ACC112 (cell line): ENCODE data around the gene OTOP2.

Experiments
- H2AFZ ChIP-seq: fragments of 200-600 bp; sonication (generic); one replicate; pipeline ENCODE4 v1.6.0; 2017; ENCODE audit warnings: antibody characterized with exemption, low read length; ENCODE audit not compliant: unreplicated experiment
- H3K27ac ChIP-seq: fragments of 200-600 bp; sonication (generic); 2 replicates; pipeline ENCODE4 v1.5.1; 2014; ENCODE audit warnings: low read depth, mild to moderate bottlenecking, antibody characterized with exemption, low read length, moderate library complexity
- H3K27me3 ChIP-seq: fragments of 200-600 bp; sonication (generic); 2 replicates; pipeline ENCODE4 v1.6.1; 2014; ENCODE audit warnings: mild to moderate bottlenecking, antibody characterized with exemption, low read length, moderate library complexity, mixed read lengths; ENCODE audit not compliant: insufficient read depth
- H3K36me3 ChIP-seq: fragments of 200-600 bp; sonication (generic); 2 replicates; pipeline ENCODE4 v1.6.1; 2016; ENCODE audit warnings: mild to moderate bottlenecking, antibody characterized with exemption, low read length, moderate library complexity, mixed read lengths; ENCODE audit not compliant: insufficient read depth
- H3K4me1 ChIP-seq: fragments of 200-600 bp; sonication (generic); one replicate; pipeline ENCODE4 v1.6.1; 2016; ENCODE audit warnings: low read length, mixed read lengths; ENCODE audit not compliant: insufficient read depth, unreplicated experiment, control insufficient read depth
- H3K4me3 ChIP-seq: fragments of 200-600 bp; sonication (generic); 2 replicates; pipeline ENCODE4 v1.5.1; 2014; ENCODE audit warnings: mild to moderate bottlenecking, low read depth, low read length
- H3K79me2 ChIP-seq: fragments of 200-600 bp; sonication (generic); one replicate; pipeline ENCODE4 v1.6.0; 2016; ENCODE audit warnings: low read length; ENCODE audit not compliant: control insufficient read depth, unreplicated experiment, insufficient read depth

Gene OTOP2

DNA sequence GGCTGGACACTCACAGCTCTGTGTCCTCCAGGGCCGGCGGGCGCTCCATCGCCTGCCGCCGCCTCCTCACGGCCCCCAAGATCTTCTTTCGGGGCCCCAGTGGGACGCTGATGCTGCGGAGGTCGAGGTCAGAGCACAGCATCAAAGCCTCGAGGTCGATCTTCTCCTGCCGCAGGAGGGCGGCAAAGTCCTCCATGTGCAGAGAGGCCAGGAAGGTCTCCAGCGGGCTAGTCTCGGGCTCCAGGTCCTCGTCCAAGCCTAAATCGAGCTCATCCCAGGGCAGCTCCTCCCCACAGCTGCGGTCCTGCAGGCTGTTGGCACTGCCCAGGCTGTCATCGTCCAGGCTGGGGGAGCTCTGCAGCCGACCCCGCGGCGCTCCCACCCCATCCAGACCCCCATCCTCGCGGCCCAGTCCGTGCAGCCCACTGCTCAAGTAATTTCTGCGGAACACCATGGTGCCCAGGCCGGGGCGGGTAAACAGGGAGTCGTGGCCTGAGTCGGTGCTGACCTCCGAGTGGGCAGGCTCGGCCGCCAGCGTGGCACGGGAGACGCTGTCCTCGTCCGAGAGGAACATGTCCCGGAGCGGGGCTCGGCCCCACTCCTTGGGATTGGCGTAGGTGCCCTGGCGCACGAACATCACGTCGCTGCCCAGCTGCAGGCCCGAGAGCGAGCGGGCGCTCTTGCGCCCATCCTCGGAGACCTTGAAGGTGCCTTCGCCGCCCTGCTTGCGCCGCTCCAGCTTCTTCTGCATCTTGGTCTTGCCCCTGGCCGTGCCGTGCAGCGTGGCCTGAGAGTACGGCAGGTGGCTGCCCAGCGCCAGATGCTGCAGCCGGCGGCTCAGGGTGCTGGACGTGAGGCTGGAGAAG, 4.4 kb upstream of the OTOP2 start:
- H3K79me2 ChIP-seq, result no peaks in the 10 kb centered on the region
- H3K4me1 ChIP-seq, result no peaks in the 10 kb centered on the region
- no peak overlapping the region for H2AFZ ChIP-seq
- H3K36me3 ChIP-seq, result no peaks in the 10 kb centered on the region
- H3K27ac ChIP-seq, result no peak overlapping the region
- no peak overlapping the region for H3K4me3 ChIP-seq
- peaks cover 49% of the 10 kb centered on the region for H3K27me3 ChIP-seq

DNA sequence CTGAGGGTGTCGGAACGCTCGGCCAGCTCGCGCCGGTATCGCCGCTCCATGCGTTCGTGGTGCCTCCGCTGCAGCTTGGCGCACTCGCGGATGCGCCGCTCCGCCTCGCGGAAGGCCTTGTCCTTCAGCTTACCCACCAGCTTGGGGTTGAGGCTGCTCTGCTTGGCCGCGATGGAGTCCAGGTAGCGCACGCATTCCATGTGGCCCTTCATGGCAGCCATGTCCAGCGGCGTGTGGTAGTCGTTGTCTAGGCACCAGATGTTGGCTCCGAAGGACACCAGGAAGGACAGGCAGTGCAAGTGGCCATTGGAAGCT, 3.8 kb upstream of the OTOP2 start:
- H3K27me3 ChIP-seq, result peaks cover 55% of the 10 kb centered on the region
- no peaks in the 10 kb centered on the region for H3K4me1 ChIP-seq
- H3K4me3 ChIP-seq, result no peak overlapping the region
- H3K79me2 ChIP-seq, result no peaks in the 10 kb centered on the region
- H3K27ac ChIP-seq, result no peak overlapping the region
- no peaks in the 10 kb centered on the region for H3K36me3 ChIP-seq
- no peak overlapping the region for H2AFZ ChIP-seq

DNA sequence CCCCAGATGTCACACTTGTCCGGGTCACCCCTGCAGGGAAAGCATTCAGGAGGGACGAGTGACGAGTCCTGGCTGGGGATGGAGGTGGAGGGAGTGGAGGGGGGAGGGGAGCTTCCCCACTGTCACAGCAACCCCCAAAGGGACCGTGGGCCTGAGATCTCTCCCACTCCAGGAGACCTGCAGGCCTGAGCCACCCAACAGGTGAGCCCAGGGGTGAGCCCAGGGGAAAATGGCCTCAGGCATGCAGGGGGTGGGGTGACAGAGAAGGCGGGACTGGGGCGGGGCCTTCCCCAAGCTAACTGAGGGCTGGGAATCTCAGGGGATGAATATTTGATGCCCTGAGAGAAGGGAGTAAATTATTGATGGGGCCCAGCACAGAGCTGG, 3.4 kb upstream of the OTOP2 start:
- H3K27me3 ChIP-seq, result peaks cover 59% of the 10 kb centered on the region
- no peak overlapping the region for H3K4me3 ChIP-seq
- H3K36me3 ChIP-seq, result no peaks in the 10 kb centered on the region
- no peaks in the 10 kb centered on the region for H3K79me2 ChIP-seq
- no peaks in the 10 kb centered on the region for H3K4me1 ChIP-seq
- H2AFZ ChIP-seq, result no peak overlapping the region
- no peak overlapping the region for H3K27ac ChIP-seq

DNA sequence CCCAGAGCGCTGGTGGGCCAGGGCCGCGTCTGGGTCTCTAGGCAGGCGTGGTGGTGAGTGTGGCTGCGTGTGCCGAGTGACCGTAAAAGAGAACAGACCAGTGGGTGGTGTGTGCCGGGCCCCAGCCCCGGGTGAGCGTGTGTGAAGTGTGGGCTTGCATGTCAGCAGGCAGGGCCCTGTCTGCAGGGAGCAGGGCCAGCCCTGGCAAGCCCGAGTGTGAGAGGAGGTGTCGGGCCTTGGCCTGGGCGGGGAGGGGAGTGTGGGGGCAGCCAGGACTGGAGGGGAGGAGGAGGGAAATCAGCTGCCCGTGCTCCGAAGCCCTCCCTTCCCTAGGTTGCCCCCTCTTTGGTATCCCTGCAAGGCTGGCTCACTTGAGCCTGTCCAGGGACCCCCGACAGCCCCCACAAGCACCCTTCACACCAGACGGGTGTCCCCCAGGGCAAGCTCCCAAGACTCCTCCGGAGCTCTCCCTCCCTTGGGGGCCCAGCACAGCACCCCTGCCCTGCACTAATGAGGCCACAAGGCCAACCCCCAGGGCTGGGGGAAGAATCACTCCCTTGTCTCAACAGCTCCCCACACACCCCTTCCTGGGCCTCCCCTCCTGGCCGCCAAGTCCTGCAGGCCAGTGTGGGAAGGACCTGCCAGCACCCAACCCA, 2.9 kb upstream of the OTOP2 start:
- H3K4me3 ChIP-seq, result no peak overlapping the region
- no peaks in the 10 kb centered on the region for H3K4me1 ChIP-seq
- H3K79me2 ChIP-seq, result no peaks in the 10 kb centered on the region
- H3K36me3 ChIP-seq, result no peaks in the 10 kb centered on the region
- no peak overlapping the region for H3K27ac ChIP-seq
- peaks cover 64% of the 10 kb centered on the region for H3K27me3 ChIP-seq
- H2AFZ ChIP-seq, result no peak overlapping the region

DNA sequence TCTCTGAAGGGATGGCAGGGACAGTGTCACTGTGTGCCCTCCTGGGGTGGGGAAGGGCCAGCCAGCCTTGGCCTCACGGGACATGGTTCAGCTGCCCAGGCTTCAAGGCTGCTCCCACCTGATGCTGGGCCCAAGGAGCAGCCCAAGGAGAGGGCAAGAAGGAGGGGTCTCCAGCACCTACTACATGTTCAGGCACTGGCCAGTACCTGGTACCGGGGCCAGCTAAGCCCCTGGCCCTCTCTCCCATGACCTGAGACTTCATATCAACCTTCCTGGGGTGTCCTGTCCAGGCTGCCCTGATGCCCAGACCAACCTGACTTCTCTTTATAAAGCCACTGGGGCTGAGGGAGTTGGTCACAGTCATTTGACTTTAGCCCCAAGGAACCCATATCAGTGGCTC, 2.3 kb upstream of the OTOP2 start:
- no peaks in the 10 kb centered on the region for H3K79me2 ChIP-seq
- H3K27me3 ChIP-seq, result peaks cover 69% of the 10 kb centered on the region
- no peaks in the 10 kb centered on the region for H3K36me3 ChIP-seq
- no peaks in the 10 kb centered on the region for H3K4me1 ChIP-seq
- H3K4me3 ChIP-seq, result no peak overlapping the region
- H2AFZ ChIP-seq, result no peak overlapping the region
- H3K27ac ChIP-seq, result no peak overlapping the region

DNA sequence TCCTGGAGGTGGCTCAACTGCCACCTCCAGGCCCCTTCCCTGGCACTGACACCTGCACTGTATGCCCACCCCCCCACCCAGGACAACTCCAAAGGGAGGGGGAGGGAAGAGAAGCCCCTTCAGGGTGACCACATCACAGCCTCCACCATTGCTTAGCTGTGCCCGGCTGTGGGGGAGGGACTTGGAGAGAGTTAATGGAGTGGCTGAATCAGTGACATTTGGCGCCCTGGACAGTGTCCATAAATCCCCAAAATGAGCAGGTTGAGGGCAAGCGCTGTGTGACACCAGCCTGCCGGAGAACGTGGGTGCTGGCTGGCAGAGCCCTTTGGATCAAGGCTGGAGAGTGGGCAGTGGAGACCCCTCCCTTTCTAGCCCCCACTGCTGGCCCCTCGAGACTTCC, 1.9 kb upstream of the OTOP2 start:
- Histone ChIP-seq H3K36me3 (no peaks in the 10 kb centered on the region), H3K27me3 (peaks cover 73% of the 10 kb centered on the region), H3K4me3 (no peak overlapping the region), H3K4me1 (no peaks in the 10 kb centered on the region), H3K79me2 (no peaks in the 10 kb centered on the region), H2AFZ (no peak overlapping the region), H3K27ac (no peak overlapping the region)

DNA sequence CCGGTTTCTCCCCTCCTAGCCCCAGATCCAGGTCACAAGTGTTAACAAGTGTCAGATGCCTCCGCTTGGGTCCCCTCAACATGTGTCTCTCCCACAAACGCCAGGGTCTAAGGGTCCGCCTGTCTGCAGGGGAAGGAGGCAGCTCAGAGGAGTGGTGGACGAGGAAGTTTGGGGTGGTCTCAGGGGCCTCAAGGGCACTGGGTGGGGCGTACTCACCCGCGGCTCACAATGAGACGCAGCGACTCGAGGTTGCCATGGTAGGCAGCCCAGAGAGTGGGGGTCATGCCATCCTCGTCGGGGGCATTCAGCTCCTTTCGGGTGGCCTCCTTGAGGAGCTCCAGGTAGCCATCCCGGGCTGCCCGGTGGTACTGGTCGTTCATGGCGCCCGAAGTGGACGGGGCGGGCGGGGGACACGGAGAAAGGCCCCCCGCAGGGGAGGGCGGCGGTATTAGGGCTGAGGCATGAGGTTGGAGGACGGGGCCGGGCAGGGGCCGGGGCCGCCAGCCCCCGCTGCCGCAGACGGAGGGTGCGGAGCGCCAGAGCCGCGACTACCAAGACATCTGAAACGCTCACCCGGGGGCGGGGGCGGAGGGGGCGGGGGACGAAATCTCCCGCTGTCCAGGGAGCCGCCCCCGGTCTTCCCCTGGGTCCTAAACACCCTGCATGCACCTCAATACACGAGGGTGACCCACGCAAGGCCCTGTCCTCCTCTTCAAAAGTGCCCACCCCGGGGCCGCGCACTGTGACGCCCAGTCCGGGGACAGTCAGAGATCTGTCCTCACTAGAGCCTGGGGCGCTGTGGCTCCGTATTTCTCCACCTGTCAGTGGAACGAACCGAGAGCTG, 1.2 kb upstream of the OTOP2 start, which contains the start of gene USH1G:
USH1G (minus strand) TSS at position 562 of the 844 bp plus-strand sequence; CDS start at position 380, 182 bp downstream.
- no peak within 1 kb of the TSS for H3K27ac ChIP-seq
- no peaks in the 10 kb centered on the region for H3K4me1 ChIP-seq
- H3K36me3 ChIP-seq, result no peaks in the 10 kb centered on the region
- H3K27me3 ChIP-seq, result peaks cover 81% of the 10 kb centered on the region
- H2AFZ ChIP-seq, result no peak within 1 kb of the TSS
- H3K79me2 ChIP-seq, result no peaks in the 10 kb centered on the region
- H3K4me3 ChIP-seq, result peak within 1 kb of the TSS; percentile 67

DNA sequence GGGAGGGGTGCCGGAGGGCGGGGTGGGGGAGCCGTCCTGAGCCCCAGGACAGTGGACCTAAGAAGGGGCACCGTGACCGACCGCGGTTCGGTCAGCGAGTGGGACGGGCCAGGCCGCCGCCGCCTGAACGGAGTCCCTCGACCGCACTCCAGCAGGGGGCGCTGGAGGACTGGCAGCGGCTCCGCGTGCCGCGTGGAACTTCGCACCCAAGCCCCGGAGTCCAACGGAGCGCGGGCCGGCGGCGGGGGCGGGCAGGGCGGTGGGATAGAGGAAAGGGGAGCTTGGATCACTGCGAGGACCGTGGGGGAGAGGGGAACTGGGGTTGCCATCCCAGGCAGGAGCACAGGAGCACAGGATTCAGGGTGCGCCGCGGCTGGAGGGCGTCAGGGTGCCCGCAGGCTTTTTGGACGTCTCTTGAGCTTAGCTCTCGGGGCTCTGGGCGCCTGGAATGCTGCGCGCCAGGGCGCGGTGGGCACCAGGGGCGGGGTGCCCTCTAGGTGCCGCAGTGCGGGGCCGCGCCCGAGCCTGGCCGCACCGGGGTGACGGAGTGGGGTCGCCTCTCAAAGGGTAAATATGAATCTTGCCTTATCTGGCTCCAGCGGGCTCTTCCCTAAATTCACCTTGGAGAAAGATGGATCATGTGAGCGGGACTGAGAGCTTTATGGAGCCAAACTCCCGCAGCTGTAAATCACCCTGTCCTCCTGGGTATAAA, 379 bp upstream of the OTOP2 start:
- H3K79me2 ChIP-seq, result no peaks in the 10 kb centered on the region
- no peaks in the 10 kb centered on the region for H3K36me3 ChIP-seq
- H3K27me3 ChIP-seq, result peaks cover 89% of the 10 kb centered on the region
- no peaks in the 10 kb centered on the region for H3K4me1 ChIP-seq
- H2AFZ ChIP-seq, result no peak overlapping the region
- no peak overlapping the region for H3K27ac ChIP-seq
- H3K4me3 ChIP-seq, result peak overlapping the region; percentile 67

DNA sequence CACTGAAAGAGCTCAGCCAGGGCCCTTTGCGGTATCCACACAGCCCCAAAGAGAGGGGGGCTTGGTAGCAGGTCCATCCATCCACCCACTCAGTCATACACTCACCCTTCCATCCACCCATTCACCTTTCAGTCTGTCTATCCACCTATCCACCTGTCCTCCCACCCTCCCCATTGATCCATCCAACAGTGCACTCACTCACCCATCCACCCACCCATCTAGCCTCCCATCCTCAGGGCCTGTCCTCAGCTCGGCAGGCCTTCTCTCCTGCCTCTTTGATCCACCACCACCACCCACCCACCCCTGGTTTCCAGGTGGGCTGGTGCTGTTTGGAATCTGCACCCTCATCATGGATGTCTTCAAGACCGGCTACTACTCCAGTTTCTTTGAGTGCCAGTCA, 1.2 kb downstream of the OTOP2 start:
- H3K4me3 ChIP-seq, result no peak overlapping the region
- H2AFZ ChIP-seq, result no peak overlapping the region
- no peak overlapping the region for H3K27ac ChIP-seq
- H3K4me1 ChIP-seq, result no peaks in the 10 kb centered on the region
- no peaks in the 10 kb centered on the region for H3K79me2 ChIP-seq
- no peaks in the 10 kb centered on the region for H3K36me3 ChIP-seq
- peaks cover 86% of the 10 kb centered on the region for H3K27me3 ChIP-seq

DNA sequence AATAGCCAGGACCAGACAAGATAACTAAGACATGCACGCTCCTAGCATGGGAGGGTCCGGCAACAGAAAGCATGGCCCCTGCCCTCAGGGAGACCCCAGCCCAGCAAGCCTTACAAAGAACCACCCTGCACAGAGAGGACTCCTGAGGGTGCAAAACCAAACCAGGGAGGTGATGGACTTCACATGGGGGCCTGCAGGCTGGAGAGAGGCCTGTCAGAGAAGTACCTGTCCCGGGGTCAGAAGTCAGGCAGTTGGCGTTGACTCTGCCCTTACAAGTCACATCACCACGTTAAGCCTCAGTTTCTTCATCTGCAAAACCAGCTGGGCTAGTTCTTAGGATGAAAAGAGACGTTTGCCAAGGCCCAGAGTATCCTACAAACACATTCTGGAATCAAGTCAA, 4.7 kb downstream of the OTOP2 start:
- H2AFZ ChIP-seq, result no peak overlapping the region
- H3K4me1 ChIP-seq, result no peaks in the 10 kb centered on the region

More for the DNA sequence above, 4.7 kb downstream of the OTOP2 start:
- H3K36me3 ChIP-seq, result no peaks in the 10 kb centered on the region
- no peaks in the 10 kb centered on the region for H3K79me2 ChIP-seq
- no peak overlapping the region for H3K4me3 ChIP-seq
- peaks cover 78% of the 10 kb centered on the region for H3K27me3 ChIP-seq
- H3K27ac ChIP-seq, result no peak overlapping the region
